K562 (cell line): ENCODE data around the gene SART1. TPM values are rescaled to one million over a fixed set of nuclear protein-coding genes. Genes with fewer than 3 reads are reported as not detected.
A peak's percentile ranks its signal among the peaks of the same experiment; 100 is the strongest.

Experiments used
- ATAC-seq: fragments of 200-7000 bp; cut with Tn5 transposase; 3 replicates; pipeline ENCODE4 v1.9.1; 2020; ENCODE audit warnings: moderate library complexity
- BruUV-seq: library from RNA; stranded (reverse); fragments of 400-500 nt; replicated peaks from 2 replicates; lab custom pipeline; 2021; lab: Mats Ljungman, UMichigan
- CTCF ChIA-PET: fragments of 300-600 bp; formaldehyde crosslinking; extraction: SDS; loops from one replicate; lab custom pipeline; 2021; ENCODE audit warnings: low intra/inter-chr PET ratio; lab: Yijun Ruan, JAX
- POLR2A ChIA-PET: fragments of 300-600, 350-650 bp; sonication (Branson Sonifier 250); formaldehyde crosslinking; extraction: SDS; loops from one replicate; lab custom pipeline; 2021; ENCODE audit warnings: antibody characterized with exemption, inconsistent platforms; lab: Yijun Ruan, JAX
- DNase-seq, 4 experiments: peaks; one replicate each; pipeline versions ENCODE4 v3.0.0 to v3.0.0-alpha.2; 2011 to 2018; ENCODE audit warnings: low spot score in 3 of 4, mixed read lengths in 3 of 4; ENCODE audit errors: extremely low read depth in 1 of 4
- FAIRE-seq: peaks from 2 replicates; lab custom pipeline; 2011; peaks lifted over from hg19 to GRCh38; lab: Jason Lieb, UNC
- H2AFZ ChIP-seq: 2 replicates; pipeline ENCODE4 v1.6.0; 2011; ENCODE audit warnings: low read depth, low read length, control low read depth, inconsistent platforms
- H3K27ac ChIP-seq: fragments of 200-600 bp; 3 replicates; pipeline ENCODE4 v1.8.0; 2011; ENCODE audit warnings: low read depth, mild to moderate bottlenecking, control low read depth, inconsistent platforms, low read length, moderate library complexity, mixed read lengths; ENCODE audit errors: extremely low read depth
- H3K27me3 ChIP-seq, 2 experiments: fragments of 300-600 bp in 1 of 2; 2 replicates in 1 of 2; 3 replicates in 1 of 2; pipeline versions ENCODE4 v1.6.0 to v1.8.0; 2011; ENCODE audit warnings: inconsistent platforms in 2 of 2, low read length in 2 of 2, mild to moderate bottlenecking in 1 of 2, mixed read lengths in 1 of 2, moderate library complexity in 1 of 2; ENCODE audit not compliant: control insufficient read depth in 2 of 2, insufficient read depth in 2 of 2
- H3K36me3 ChIP-seq: fragments of 300-600 bp; 3 replicates; pipeline ENCODE4 v1.8.0; 2011; ENCODE audit warnings: mild to moderate bottlenecking, low read length, inconsistent platforms; ENCODE audit not compliant: control insufficient read depth, insufficient read depth
- H3K4me1 ChIP-seq, 2 experiments: fragments of 200-600 bp in 1 of 2; replicated peaks in 1 of 2; 2 replicates in 1 of 2; 3 replicates in 1 of 2; pipeline versions ENCODE4 v1.5.1 to v1.8.0; 2011; ENCODE audit warnings: inconsistent platforms in 2 of 2, low read length in 2 of 2, mild to moderate bottlenecking in 1 of 2, mixed read lengths in 1 of 2, moderate library complexity in 1 of 2; ENCODE audit not compliant: control insufficient read depth in 2 of 2, insufficient read depth in 2 of 2
- H3K4me2 ChIP-seq: 2 replicates; pipeline ENCODE4 v1.6.1; 2011; ENCODE audit warnings: low read length, control low read depth, inconsistent platforms, mixed read lengths; ENCODE audit not compliant: insufficient read depth
- H3K4me3 ChIP-seq: fragments of 200-600 bp; sonication (generic), shearing (Covaris generic); 2 replicates; pipeline ENCODE4 v1.5.1; 2016; ENCODE audit warnings: control low read depth, inconsistent platforms
- H3K79me2 ChIP-seq: fragments of 200-600 bp; 3 replicates; pipeline ENCODE4 v1.8.0; 2011; ENCODE audit warnings: low read length, inconsistent platforms; ENCODE audit not compliant: control insufficient read depth, insufficient read depth
- H3K9ac ChIP-seq, 2 experiments: 2 replicates each; pipeline versions ENCODE4 v1.6.0 to v1.6.1; 2011; ENCODE audit warnings: low read depth in 2 of 2, low read length in 2 of 2, control low read depth in 1 of 2, inconsistent platforms in 1 of 2, mild to moderate bottlenecking in 1 of 2, mixed read lengths in 1 of 2; ENCODE audit not compliant: insufficient read depth in 1 of 2
- H3K9me1 ChIP-seq: one replicate; pipeline ENCODE4 v1.6.0; 2011; ENCODE audit warnings: inconsistent platforms, mild to moderate bottlenecking, low read length, moderate library complexity; ENCODE audit not compliant: control insufficient read depth, insufficient read depth
- H3K9me3 ChIP-seq: replicated peaks from 2 replicates; pipeline ENCODE4 v1.5.1; 2011; ENCODE audit warnings: low read depth, low read length, inconsistent platforms; ENCODE audit not compliant: control insufficient read depth, insufficient read depth
- H4K20me1 ChIP-seq: replicated peaks from 2 replicates; pipeline ENCODE4 v1.6.1; 2011; ENCODE audit warnings: low read length, inconsistent platforms, mixed read lengths; ENCODE audit not compliant: control insufficient read depth, insufficient read depth
- MCM5 ChIP-seq: fragments of 450-650 bp; IDR thresholded peaks from 2 replicates; pipeline ENCODE4 v1.6.1; 2016; ENCODE audit warnings: low read depth
- NEUROD1 ChIP-seq: fragments of 150-350 bp; IDR thresholded peaks from 2 replicates; pipeline ENCODE4 v1.6.1; 2014; ENCODE audit warnings: borderline replicate concordance, low read length, low read depth; ENCODE audit not compliant: partially characterized antibody
- SMAD1 ChIP-seq: fragments of 150-350 bp; IDR thresholded peaks from 2 replicates; pipeline ENCODE4 v1.6.1; 2014; ENCODE audit warnings: low read length, low read depth; ENCODE audit not compliant: partially characterized antibody
- TBL1XR1 ChIP-seq, 2 experiments: IDR thresholded peaks; 2 replicates each; pipeline ENCODE4 v1.6.1; 2012; ENCODE audit warnings: improper control_type of control experiment in 2 of 2, low read length in 2 of 2, mild to moderate bottlenecking in 1 of 2
- ZNF143 ChIP-seq: sonication (generic); formaldehyde crosslinking; IDR thresholded peaks from 2 replicates; pipeline ENCODE4 v1.9.0; 2022; ENCODE audit warnings: mild to moderate bottlenecking, missing genetic modification reagents
- ZNF174 ChIP-seq: fragments of 250-450 bp; sonication (Bioruptor Pico); IDR thresholded peaks from 2 replicates; pipeline ENCODE4 v1.4.0; 2020; ENCODE audit warnings: mild to moderate bottlenecking
- WGBS: fragments of 100-300 bp; shearing (Covaris generic); methylation state at CpG from one replicate; pipeline ENCODE4 v1.1.6; 2016; ENCODE audit warnings: low coverage, mixed read lengths; ENCODE audit not compliant: insufficient coverage; ENCODE audit errors: missing lambda C conversion rate; 5-methylcytosine and 5-hydroxymethylcytosine counted together
- in situ Hi-C: fragments of 300-500 bp; cut with MboI; formaldehyde crosslinking; loops from 4 replicates; pipeline ENCODE4 v1.15.0; 2018; ENCODE audit warnings: inconsistent platforms, mixed read lengths
- intact Hi-C: fragments of 100-400 bp; cut with micrococcal nuclease; formaldehyde crosslinking; loops from 2 replicates; pipeline ENCODE4 v1.14.2; 2022
- polyA plus RNA-seq, 8 experiments: library from polyadenylated mRNA; depleted of rRNA in 4 of 8; stranded (reverse) in 5 of 8; unstranded in 3 of 8; fragments of >200 nt; fragmentation: Nextera tagmentation in 2 of 8; fragmentation: Illumina TruSeq in 1 of 8; extraction: Ambion mirVana in 2 of 8; extraction: Trizol in 1 of 8; gene quantifications; 2 replicates each; pipeline versions ENCODE4 v1.2.1 to v1.2.3, GENCODE V29; 2011 to 2014; ENCODE audit warnings: inconsistent platforms in 1 of 8, missing spikeins in 1 of 8
- total RNA-seq, 7 experiments: library from RNA; depleted of rRNA in 6 of 7; stranded (reverse); fragments of >200 nt in 6 of 7; fragmentation: Illumina TruSeq in 2 of 7; extraction: Trizol in 2 of 7; gene quantifications; 2 replicates each; pipeline versions ENCODE4 v1.2.1 to v1.2.3, GENCODE V29; 2011 to 2021; ENCODE audit warnings: low replicate concordance in 1 of 7

SART1 gene
- total and polyA plus RNA-seq, 9 of the 15 experiments (the other 6 are each of a cell fraction or from before 2014, with no cell fraction given): 4.8 to 84.1 (median 31.7) TPM

DNA sequence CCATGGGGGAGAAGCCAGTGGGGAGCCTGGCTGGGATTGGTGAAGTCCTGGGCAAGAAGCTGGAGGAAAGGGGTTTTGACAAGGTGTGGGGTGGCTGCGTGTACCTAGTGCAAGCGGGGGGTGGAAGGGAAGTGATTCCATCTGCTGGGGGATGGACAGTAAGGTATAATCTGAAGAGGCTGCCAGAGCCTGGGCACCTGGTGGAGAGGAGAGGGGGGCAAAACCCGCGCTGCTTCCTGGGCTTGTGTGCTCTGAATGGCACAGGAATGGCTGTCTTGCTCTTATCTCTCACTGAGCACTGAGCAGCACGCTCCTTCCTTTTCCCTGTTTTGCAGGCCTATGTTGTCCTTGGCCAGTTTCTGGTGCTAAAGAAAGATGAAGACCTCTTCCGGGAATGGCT is 41.8 kb downstream of the SART1 start:
- ChIA-PET CTCF (interaction anchor here (0.7 kb wide), 1 partner anchor 463 kb away, joined by 3 read pairs; no protein-coding TSS in a partner anchor), POLR2A (interaction anchor here (1.0 to 1.5 kb wide), 5 partner anchors 10 to 144 kb away, joined by 3 to 9 read pairs (median 6); partner anchors contain the start of gene CCDC85B)
- Histone ChIP-seq H3K4me2 (peak overlapping the region; percentile 100), H3K9me3 (no peaks in the 10 kb centered on the region), H3K27ac (peak overlapping the region; percentile 99; the same call in 2 of the 3 replicates), H2AFZ (no peak overlapping the region), H3K4me3 (peak overlapping the region; percentile 95), H3K27me3 (no peaks in the 10 kb centered on the region), H3K36me3 (peaks cover 51% of the 10 kb centered on the region), H3K9ac (peak overlapping the region; percentile 98), H4K20me1 (peaks cover 3% of the 10 kb centered on the region; the same call in 1 of the 2 replicates), H3K4me1 (peaks cover 28 to 30% of the 10 kb centered on the region in 2 experiments; a peak in 4 of 5 replicates), H3K79me2 (peaks cover 47% of the 10 kb centered on the region), H3K9me1 (no peaks in the 10 kb centered on the region)
- no TSS peak for BruUV-seq
- intact Hi-C loops: loop anchor here (2.0 to 5.0 kb wide), 2 partner anchors 42 to 64 kb away; partner anchors contain the start of gene SART1
- TF ChIP-seq MCM5: no peak
- TF ChIP-seq ZNF174 (CRISPR knock-in tag): no peak
- WGBS: 60% methylated on average over 6 of the region's 6 CpGs
- in situ Hi-C loops: no loop called here
- no peak for DNase-seq
- no peak for ATAC-seq
- FAIRE-seq: no peak

DNA sequence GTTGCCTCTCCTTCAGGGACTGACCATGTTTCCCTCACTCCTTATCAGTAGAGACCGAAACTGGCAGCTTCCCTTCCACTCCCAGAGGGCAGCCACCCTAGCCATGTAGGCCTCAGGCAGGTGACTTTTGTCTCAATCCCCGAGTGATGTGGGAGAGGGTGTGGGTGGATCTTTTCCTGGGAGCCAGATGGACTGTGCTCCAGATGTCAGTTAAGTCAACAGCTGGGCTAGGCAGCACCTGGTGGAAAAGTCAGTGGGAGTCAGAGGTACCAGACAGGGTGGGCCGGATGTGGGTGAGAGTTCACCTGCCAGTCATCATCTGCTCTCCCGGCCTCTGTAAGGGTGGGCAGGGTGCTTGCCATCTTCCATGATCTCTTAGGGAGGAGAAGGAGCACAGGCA is 42.7 kb downstream of the SART1 start:
- H4K20me1 ChIP-seq: peaks cover 3% of the 10 kb centered on the region; the same call in 1 of the 2 replicates
- H3K36me3 ChIP-seq: peaks cover 42% of the 10 kb centered on the region; the same call in 2 of the 3 replicates
- whole genome bisulfite sequencing: 92% methylated on average over 4 of the region's 4 CpGs
- H2AFZ ChIP-seq: no peak overlapping the region
- H3K27ac ChIP-seq: no peak overlapping the region
- in situ Hi-C loops (no loop called here), intact Hi-C loops (loop anchor here (5.0 kb wide), 1 partner anchor 63 kb away; no protein-coding TSS in a partner anchor)
- CTCF ChIA-PET: interaction anchor here (0.7 kb wide), 1 partner anchor 116 kb away, joined by 3 read pairs; the partner anchor contains the start of gene FIBP
- FAIRE-seq (no peak), ATAC-seq (no peak), DNase-seq (no peak)
- H3K4me1 ChIP-seq: peaks cover 28 to 34% of the 10 kb centered on the region in 2 experiments; a peak in 4 of 5 replicates
- POLR2A ChIA-PET: interaction anchor here (0.6 to 1.1 kb wide), 3 partner anchors 9 to 112 kb away, joined by 3 to 4 read pairs (median 3); no protein-coding TSS in a partner anchor
- peak overlapping the region in 1 of 2 experiments; percentile 60; a peak in 1 of 4 replicates for H3K9ac ChIP-seq
- TF ChIP-seq NEUROD1: no peak
- TF ChIP-seq SMAD1: no peak
- TF ChIP-seq ZNF143: no peak
- TF ChIP-seq TBL1XR1 (IDR thresholded peaks at IDR 0.05; ENCODE audit: low read length in 2 of 2): no peak
- H3K9me3 ChIP-seq: no peaks in the 10 kb centered on the region
- no peak overlapping the region for H3K4me3 ChIP-seq
- H3K27me3 ChIP-seq: no peaks in the 10 kb centered on the region
- peaks cover 43% of the 10 kb centered on the region for H3K79me2 ChIP-seq
- no peaks in the 10 kb centered on the region for H3K9me1 ChIP-seq
- no TSS peak for BruUV-seq
- no peak overlapping the region for H3K4me2 ChIP-seq
